ENCODE data around the gene GPHB5. TPM values are rescaled to one million over a fixed set of nuclear protein-coding genes. Genes with fewer than 3 reads are reported as not detected.
"Not testable (repeated sequence)": the region's sequence is repeated elsewhere in the genome, so short reads cannot be mapped to it uniquely, and the experiment has no call there.

GPHB5 gene
- total RNA-seq, 1 donor from 2014 or later, result not detected

GRCh38 chr14:63326840-63327239 is 8.1 kb upstream of the GPHB5 start:
- Histone ChIP-seq H3K36me3 (no peaks in the 10 kb centered on the region), H3K4me3 (no peak overlapping the region), H3K9me3 (no peaks in the 10 kb centered on the region), H3K4me1 (no peaks in the 10 kb centered on the region), H3K27ac (no peak overlapping the region), H3K27me3 (no peaks in the 10 kb centered on the region)
- intact Hi-C loops (cut with DNase I), result no loop called here
- no peak for DNase-seq (ENCODE audit: low spot score in 2 of 2)
- no peak for TF ChIP-seq CTCF (IDR thresholded peaks at IDR 0.05)

DNA sequence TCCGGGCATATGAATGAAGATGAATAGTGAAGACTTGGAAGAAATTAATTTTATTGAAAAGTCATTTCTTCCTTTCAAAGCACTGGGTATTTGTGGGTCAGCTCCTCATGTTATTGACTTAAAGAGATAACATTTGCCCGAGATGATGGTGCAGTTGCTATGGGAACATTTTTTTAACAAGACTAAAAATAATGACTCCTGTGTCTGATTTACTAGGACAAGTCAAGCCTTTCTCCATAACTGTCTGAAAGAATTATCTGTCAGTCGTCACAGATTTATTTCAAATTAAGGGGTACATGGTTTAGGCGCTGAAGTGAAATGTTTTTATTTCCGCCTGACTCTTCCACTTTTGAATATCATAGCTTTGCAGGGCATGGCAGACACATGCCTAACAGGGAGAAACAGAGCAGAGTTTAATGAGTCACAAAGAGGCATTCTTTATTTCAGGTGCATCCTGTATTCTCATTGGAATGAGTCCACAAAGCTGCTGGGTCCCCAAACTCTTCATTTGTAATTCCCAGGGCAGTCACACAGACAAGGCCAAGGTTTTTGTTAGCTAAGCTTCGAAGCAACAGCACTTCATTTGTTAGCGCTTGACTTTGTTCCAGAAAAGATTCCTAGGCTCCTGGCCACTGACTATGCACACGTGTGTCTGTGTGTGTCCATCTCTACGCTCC is 4.3 kb upstream of the GPHB5 start:
- no peaks in the 10 kb centered on the region for H3K4me1 ChIP-seq
- H3K27ac ChIP-seq, result no peak overlapping the region
- H3K36me3 ChIP-seq, result no peaks in the 10 kb centered on the region
- intact Hi-C loops (cut with DNase I), result no loop called here
- no peak for DNase-seq (ENCODE audit: low spot score in 2 of 2)
- H3K9me3 ChIP-seq, result no peaks in the 10 kb centered on the region
- no peaks in the 10 kb centered on the region for H3K27me3 ChIP-seq
- H3K4me3 ChIP-seq, result no peak overlapping the region
- no peak for TF ChIP-seq CTCF (IDR thresholded peaks at IDR 0.05)

- Histone ChIP-seq H3K27ac (no peak overlapping the region), H3K36me3 (no peaks in the 10 kb centered on the region), H3K4me3 (no peak overlapping the region), H3K9me3 (no peaks in the 10 kb centered on the region), H3K27me3 (no peaks in the 10 kb centered on the region), H3K4me1 (no peaks in the 10 kb centered on the region)
- TF ChIP-seq CTCF (IDR thresholded peaks at IDR 0.05), result no peak
- no peak for DNase-seq (ENCODE audit: low spot score in 2 of 2)
- intact Hi-C loops (cut with DNase I), result no loop called here
Measured at GRCh38 chr14:63322472-63322871, 3.7 kb upstream of the GPHB5 start.

DNA sequence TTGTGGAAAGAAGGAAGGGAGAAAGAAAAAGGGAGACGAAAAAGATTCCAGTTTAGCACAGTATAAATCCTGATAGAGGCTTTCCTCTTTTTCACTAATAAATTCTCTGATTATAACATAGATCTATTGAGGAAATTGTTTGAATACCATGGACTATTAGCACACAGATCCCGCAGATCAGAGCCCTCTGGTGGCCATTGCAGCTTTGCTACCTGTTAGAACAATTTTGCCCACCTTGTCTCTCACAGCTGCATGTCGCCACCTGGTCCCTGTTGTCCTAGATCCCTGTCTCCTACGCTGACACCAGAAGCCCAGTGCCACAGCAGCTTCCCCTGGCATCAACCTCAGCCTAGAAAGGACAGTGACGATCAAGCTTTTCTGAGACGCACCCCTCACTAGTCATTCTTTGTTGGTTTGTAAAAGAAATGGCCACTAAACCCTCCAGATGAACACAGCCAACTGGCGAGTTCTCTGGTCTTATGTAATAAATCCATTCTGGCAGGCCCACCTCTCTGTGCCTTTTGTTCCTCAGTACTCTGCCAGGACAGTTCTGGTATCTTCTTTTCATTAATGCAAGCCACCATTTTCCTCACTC is 9.9 kb downstream of the GPHB5 start:
- H3K36me3 ChIP-seq, result no peaks in the 10 kb centered on the region
- H3K4me1 ChIP-seq, result no peaks in the 10 kb centered on the region
- no peak overlapping the region for H3K4me3 ChIP-seq
- no peak overlapping the region for H3K27ac ChIP-seq
- no peak for DNase-seq (ENCODE audit: low spot score in 2 of 2)
- H3K9me3 ChIP-seq, result no peaks in the 10 kb centered on the region
- TF ChIP-seq CTCF (IDR thresholded peaks at IDR 0.05), result peak in 2 of 3 experiments; percentile 11 to 15
- intact Hi-C loops (cut with DNase I), result no loop called here
- no peaks in the 10 kb centered on the region for H3K27me3 ChIP-seq

DNA sequence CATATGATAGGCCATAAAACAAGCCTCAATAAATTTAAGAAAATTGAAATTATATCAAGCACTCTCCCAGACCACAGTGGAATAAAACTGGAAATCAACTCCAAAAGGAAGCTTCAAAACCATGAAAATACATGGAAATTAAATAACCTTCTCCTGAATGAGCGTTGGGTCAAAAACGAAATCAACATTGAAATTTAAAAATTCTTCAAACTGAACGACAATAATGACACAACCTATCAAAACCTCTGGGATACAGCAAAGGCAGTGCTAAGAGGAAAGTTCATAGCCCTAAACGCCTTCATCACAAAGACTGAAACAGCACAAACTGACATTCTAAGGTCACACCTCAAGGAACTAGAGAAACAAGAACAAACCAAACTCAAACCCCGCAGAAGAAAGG is 14.3 kb downstream of the GPHB5 start:
- H3K27ac ChIP-seq; H3K27me3 ChIP-seq; H3K4me3 ChIP-seq; DNase-seq (ENCODE audit: low spot score in 2 of 2); H3K9me3 ChIP-seq; H3K4me1 ChIP-seq; H3K36me3 ChIP-seq; intact Hi-C loops (cut with DNase I): not testable (repeated sequence)

GRCh38 chr14:63301891-63302534 is 16.7 kb downstream of the GPHB5 start:
- intact Hi-C loops (cut with DNase I), result no loop called here
- no peaks in the 10 kb centered on the region for H3K4me1 ChIP-seq
- H3K4me3 ChIP-seq, result no peak overlapping the region
- no peaks in the 10 kb centered on the region for H3K9me3 ChIP-seq
- H3K36me3 ChIP-seq, result no peaks in the 10 kb centered on the region
- TF ChIP-seq CTCF (IDR thresholded peaks at IDR 0.05), result no peak
- DNase-seq (ENCODE audit: low spot score in 2 of 2), result no peak
- no peaks in the 10 kb centered on the region for H3K27me3 ChIP-seq
- no peak overlapping the region for H3K27ac ChIP-seq
